H1 (cell line): Measurements from ENCODE around the gene ITGA4. TPM values are rescaled to one million over a fixed set of nuclear protein-coding genes. Genes with fewer than 3 reads are reported as not detected.

Experiments
- RAD21 ChIP-seq, 2 experiments: IDR thresholded peaks in 1 of 2; conservative IDR thresholded peaks in 1 of 2; 2 replicates each; pipeline ENCODE4 v1.6.1; 2011; ENCODE audit warnings: low read depth in 2 of 2, low read length in 2 of 2, improper control_type of control experiment in 1 of 2, inconsistent platforms in 1 of 2, mild to moderate bottlenecking in 1 of 2, moderate library complexity in 1 of 2
- SP4 ChIP-seq: IDR thresholded peaks from 2 replicates; pipeline ENCODE4 v1.6.1; 2012; ENCODE audit warnings: low read length, inconsistent platforms
- polyA plus RNA-seq, 7 experiments: library from polyadenylated mRNA; depleted of rRNA in 3 of 7; stranded (reverse) in 5 of 7; unstranded in 2 of 7; fragments of >200 nt in 5 of 7; fragments of 200-250 nt in 2 of 7; gene quantifications; 1 replicate in 5 of 7; 2 replicates in 1 of 7; 4 replicates in 1 of 7; pipeline versions ENCODE4 v1.2.1 to v1.2.3, GENCODE V29; 2011 to 2013; ENCODE audit warnings: missing spikeins in 2 of 7, mixed read lengths in 2 of 7
- total RNA-seq: library from RNA; stranded (reverse); fragmentation: NEBNext Ultra II Directional; extraction: Animal tissue kit (Norgen Biotek cat#: 25700); gene quantifications from 2 replicates; pipeline ENCODE4 v1.2.1, GENCODE V29; 2021

Gene ITGA4
- total and polyA plus RNA-seq, 2 of the 8 experiments (the other 6 are each of a cell fraction or from before 2014, with no cell fraction given): 0.60 to 2.1 TPM

- TF ChIP-seq RAD21 (IDR thresholded peaks at IDR 0.05 in 1 of 2, conservative IDR thresholded peaks at IDR 0.05 in 1 of 2; ENCODE audit: low read depth in 2 of 2, low read length in 2 of 2): no peak
- TF ChIP-seq SP4: no peak
Measured at GRCh38 chr2:181463588-181463987, 6.4 kb downstream of the ITGA4 start (continued).
